Measurements from ENCODE around the gene OGA.

Gene OGA

GRCh38 chr10:101749047-101750016 lies 68.9 kb downstream of the OGA start:
- DNase-seq = peak; percentile 7

- DNase-seq = no peak
Observed at GRCh38 chr10:101748496-101748895, 69.7 kb downstream of the OGA start.

GRCh38 chr10:101745074-101745696 lies 73.1 kb downstream of the OGA start:
- no peak for DNase-seq

- no peak for DNase-seq
Observed at GRCh38 chr10:101744267-101744666, 74.0 kb downstream of the OGA start.

GRCh38 chr10:101741938-101742337 lies 76.3 kb downstream of the OGA start:
- no peak for DNase-seq

- no peak for DNase-seq
Observed at GRCh38 chr10:101736666-101737065, 81.6 kb downstream of the OGA start.
